Lower leg skin (tissue), 3 donors: ENCODE measurements around the gene KIAA0930.

Source experiments
- POLR2A ChIP-seq, 2 donors: fragments of 450-650 bp; IDR thresholded peaks; one replicate each; pipeline ENCODE4 v1.6.1; 2016 to 2017; ENCODE audit warnings: antibody characterized with exemption in 2 of 2, mild to moderate bottlenecking in 1 of 2, moderate library complexity in 1 of 2
- TF ChIP-seq, protein P1 (sequence below), 3 donors: fragments of 450-650 bp; IDR thresholded peaks; one replicate each; pipeline ENCODE4 v1.5.1; 2016; ENCODE audit warnings: antibody characterized with exemption in 3 of 3, mild to moderate bottlenecking in 3 of 3, moderate library complexity in 2 of 3

DNA sequence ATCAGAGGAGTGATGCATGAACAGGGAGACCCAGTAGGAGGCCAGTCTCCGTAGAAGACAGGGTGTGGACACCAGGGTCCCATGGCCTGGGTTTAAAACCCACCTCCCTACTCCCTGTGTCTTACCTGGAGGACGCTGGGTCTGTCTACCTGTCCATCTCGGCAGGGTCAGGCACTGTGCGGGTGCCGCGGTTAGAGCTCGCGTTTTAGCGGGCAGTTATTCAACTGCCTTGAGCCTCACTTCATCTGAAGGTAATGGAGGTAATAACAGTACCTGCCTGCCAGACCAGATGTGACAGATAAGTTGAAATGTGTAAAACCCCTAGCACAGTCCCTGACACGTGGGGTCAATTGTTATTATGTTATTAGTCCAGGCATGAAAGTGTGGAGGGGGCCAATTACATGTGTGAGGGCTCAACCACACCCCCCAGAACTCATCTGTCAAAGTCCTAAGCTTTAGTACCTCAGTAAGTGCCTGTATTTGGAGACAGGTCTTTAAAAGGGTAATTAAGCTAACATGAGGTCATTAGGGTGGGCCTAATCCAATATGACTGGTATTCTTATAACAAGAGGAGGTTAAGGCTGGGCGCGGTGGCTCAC is 35.9 kb upstream of the KIAA0930 start:
- TF ChIP-seq, protein P1, sequence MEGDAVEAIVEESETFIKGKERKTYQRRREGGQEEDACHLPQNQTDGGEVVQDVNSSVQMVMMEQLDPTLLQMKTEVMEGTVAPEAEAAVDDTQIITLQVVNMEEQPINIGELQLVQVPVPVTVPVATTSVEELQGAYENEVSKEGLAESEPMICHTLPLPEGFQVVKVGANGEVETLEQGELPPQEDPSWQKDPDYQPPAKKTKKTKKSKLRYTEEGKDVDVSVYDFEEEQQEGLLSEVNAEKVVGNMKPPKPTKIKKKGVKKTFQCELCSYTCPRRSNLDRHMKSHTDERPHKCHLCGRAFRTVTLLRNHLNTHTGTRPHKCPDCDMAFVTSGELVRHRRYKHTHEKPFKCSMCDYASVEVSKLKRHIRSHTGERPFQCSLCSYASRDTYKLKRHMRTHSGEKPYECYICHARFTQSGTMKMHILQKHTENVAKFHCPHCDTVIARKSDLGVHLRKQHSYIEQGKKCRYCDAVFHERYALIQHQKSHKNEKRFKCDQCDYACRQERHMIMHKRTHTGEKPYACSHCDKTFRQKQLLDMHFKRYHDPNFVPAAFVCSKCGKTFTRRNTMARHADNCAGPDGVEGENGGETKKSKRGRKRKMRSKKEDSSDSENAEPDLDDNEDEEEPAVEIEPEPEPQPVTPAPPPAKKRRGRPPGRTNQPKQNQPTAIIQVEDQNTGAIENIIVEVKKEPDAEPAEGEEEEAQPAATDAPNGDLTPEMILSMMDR (IDR thresholded peaks at IDR 0.05): no peak
- no peak for TF ChIP-seq POLR2A (IDR thresholded peaks at IDR 0.05)
